ENCODE measurements around the gene DENND2C.

- no peak for TF ChIP-seq CTCF (IDR thresholded peaks at IDR 0.05 in 8 of 11, conservative IDR thresholded peaks at IDR 0.05 in 3 of 11)
- no peak for TF ChIP-seq POLR2AphosphoS5 (IDR thresholded peaks at IDR 0.05)
These were observed 32.1 kb upstream of the DENND2C start for GRCh38 chr1:114701931-114702330.

All from spleen (tissue), 7 donors.